Hypothalamus (tissue), 51 donors: Measurements from ENCODE around the gene TEX19.

Experiments
- DNase-seq, 51 donors: peaks; one replicate each; lab custom pipeline; 2025; lab: John Stamatoyannopoulos, UW

Gene TEX19

GRCh38 chr17:82358465-82359350 is at the start of gene TEX19:
Gene TEX19 (plus strand): TSS chr17:82359247. CDS start chr17:82362151, 2,904 bp downstream.
- no peak for DNase-seq

GRCh38 chr17:82309656-82310570 is 49.1 kb upstream of the TEX19 start:
- no peak for DNase-seq

- DNase-seq: no peak
Measured at GRCh38 chr17:82310877-82311276, 48.2 kb upstream of the TEX19 start.

GRCh38 chr17:82311971-82312370 is 47.1 kb upstream of the TEX19 start:
- DNase-seq: no peak

GRCh38 chr17:82313195-82314011 is 45.6 kb upstream of the TEX19 start:
- no peak for DNase-seq

GRCh38 chr17:82314012-82314726 is 44.9 kb upstream of the TEX19 start:
- no peak for DNase-seq

GRCh38 chr17:82314727-82315605 is 44.1 kb upstream of the TEX19 start:
- DNase-seq: no peak

- DNase-seq: no peak
Measured at GRCh38 chr17:82315703-82316358, 43.2 kb upstream of the TEX19 start.

- no peak for DNase-seq
Measured at GRCh38 chr17:82316651-82317393, 42.2 kb upstream of the TEX19 start.

- no peak for DNase-seq
Measured at GRCh38 chr17:82317394-82318168, 41.5 kb upstream of the TEX19 start, which contains the start of gene CD7. Gene CD7 (minus strand): TSS chr17:82317608. CDS start chr17:82317495, 113 bp downstream.

GRCh38 chr17:82318169-82318498 is 40.9 kb upstream of the TEX19 start:
- no peak for DNase-seq

- no peak for DNase-seq
Measured at GRCh38 chr17:82318772-82319606, 40.1 kb upstream of the TEX19 start.

- DNase-seq: no peak
Measured at GRCh38 chr17:82319619-82320062, 39.4 kb upstream of the TEX19 start.

GRCh38 chr17:82320140-82320840 is 38.8 kb upstream of the TEX19 start:
- DNase-seq: no peak
